Smooth muscle cell (in vitro differentiated cells): ENCODE results near the gene LRRC14B. TPM values are rescaled to one million over a fixed set of nuclear protein-coding genes. Genes with fewer than 3 reads are reported as not detected.
A peak's percentile ranks its signal among the peaks of the same experiment; 100 is the strongest.

ENCODE experiments used
- DNase-seq: peaks from one replicate; lab custom pipeline; 2025; ENCODE audit not compliant: unreplicated experiment; lab: John Stamatoyannopoulos, UW
- H2AFZ ChIP-seq: fragments of 200-600 bp; sonication (generic); 2 replicates; pipeline ENCODE4 v1.6.0; 2016; ENCODE audit warnings: antibody characterized with exemption, low read depth, mild to moderate bottlenecking
- H3F3A ChIP-seq: fragments of 200-600 bp; sonication (generic); 2 replicates; pipeline ENCODE4 v1.6.0; 2017; ENCODE audit warnings: antibody characterized with exemption, low read depth
- H3K27ac ChIP-seq: fragments of 200-600 bp; sonication (generic); 2 replicates; pipeline ENCODE4 v1.5.1; 2016; ENCODE audit warnings: low read depth, mild to moderate bottlenecking
- H3K27me3 ChIP-seq: fragments of 200-600 bp; sonication (generic); 2 replicates; pipeline ENCODE4 v1.6.1; 2016; ENCODE audit warnings: low read depth, mild to moderate bottlenecking
- H3K36me3 ChIP-seq: fragments of 200-600 bp; sonication (generic); 2 replicates; pipeline ENCODE4 v1.5.1; 2016; ENCODE audit warnings: low read depth
- H3K4me1 ChIP-seq: fragments of 200-600 bp; sonication (generic); 2 replicates; pipeline ENCODE4 v1.5.1; 2016; ENCODE audit warnings: low read depth
- H3K4me2 ChIP-seq: fragments of 200-600 bp; sonication (generic); 2 replicates; pipeline ENCODE4 v1.6.0; 2016; ENCODE audit warnings: mild to moderate bottlenecking
- H3K4me3 ChIP-seq: fragments of 200-600 bp; sonication (generic); 2 replicates; pipeline ENCODE4 v1.5.1; 2016; ENCODE audit warnings: mild to moderate bottlenecking
- H3K79me2 ChIP-seq: fragments of 200-600 bp; sonication (generic); 2 replicates; pipeline ENCODE4 v1.6.0; 2016; ENCODE audit warnings: low read depth, mild to moderate bottlenecking
- H3K9ac ChIP-seq: fragments of 200-600 bp; sonication (generic); 2 replicates; pipeline ENCODE4 v1.6.0; 2016; ENCODE audit warnings: low read depth
- H3K9me3 ChIP-seq: fragments of 200-600 bp; sonication (generic); replicated peaks from 2 replicates; pipeline ENCODE4 v1.5.1; 2016; ENCODE audit warnings: low read depth
- H4K20me1 ChIP-seq: fragments of 200-600 bp; sonication (generic); 2 replicates; pipeline ENCODE4 v1.6.0; 2016; ENCODE audit warnings: low read depth
- CTCF ChIP-seq: fragments of 200-600 bp; sonication (generic); IDR thresholded peaks from 2 replicates; pipeline ENCODE4 v1.5.1; 2017; ENCODE audit warnings: borderline replicate concordance, mild to moderate bottlenecking, antibody characterized with exemption; ENCODE audit not compliant: insufficient read depth, poor library complexity, severe bottlenecking
- WGBS: methylation state at CpG from one replicate; pipeline ENCODE4 v1.1.7; 2016; ENCODE audit warnings: low lambda C conversion rate; 5-methylcytosine and 5-hydroxymethylcytosine counted together
- polyA plus RNA-seq: library from polyadenylated mRNA; unstranded; fragments of >200 nt; fragmentation: Nextera tagmentation; extraction: Ambion mirVana; gene quantifications from 2 replicates; pipeline ENCODE4 v1.2.1, GENCODE V29; 2016
- total RNA-seq: library from RNA; depleted of rRNA; stranded (reverse); fragments of >200 nt; gene quantifications from 2 replicates; pipeline ENCODE4 v1.2.3, GENCODE V29; 2014

Gene LRRC14B
- total and polyA plus RNA-seq, 2 experiments from 2014 or later, result not detected

- no peak overlapping the region for H3K27ac ChIP-seq
- H3K9me3 ChIP-seq, result no peaks in the 10 kb centered on the region
- H3K4me1 ChIP-seq, result peaks cover 3% of the 10 kb centered on the region
- DNase-seq, result peak; percentile 56
- H3K4me3 ChIP-seq, result no peak overlapping the region
- WGBS, result 44% methylated on average over 37 of the region's 37 CpGs
- H3F3A ChIP-seq, result no peaks in the 10 kb centered on the region
- no peaks in the 10 kb centered on the region for H4K20me1 ChIP-seq
- H2AFZ ChIP-seq, result no peak overlapping the region
- no peaks in the 10 kb centered on the region for H3K79me2 ChIP-seq
- no peaks in the 10 kb centered on the region for H3K27me3 ChIP-seq
- TF ChIP-seq CTCF, result peak; percentile 85
- peak overlapping the region; percentile 65 for H3K4me2 ChIP-seq
- H3K36me3 ChIP-seq, result no peaks in the 10 kb centered on the region
- no peak overlapping the region for H3K9ac ChIP-seq
Measured at GRCh38 chr5:188488-189481, 2.5 kb upstream of the LRRC14B start.

- H3K27me3 ChIP-seq, result no peaks in the 10 kb centered on the region
- H3F3A ChIP-seq, result no peaks in the 10 kb centered on the region
- H3K27ac ChIP-seq, result no peak overlapping the region
- 90% methylated on average over 10 of the region's 10 CpGs for WGBS
- no peaks in the 10 kb centered on the region for H3K9me3 ChIP-seq
- no peak overlapping the region for H3K9ac ChIP-seq
- no peak overlapping the region for H3K4me2 ChIP-seq
- peaks cover 3% of the 10 kb centered on the region for H3K4me1 ChIP-seq
- H3K4me3 ChIP-seq, result no peak overlapping the region
- no peak for TF ChIP-seq CTCF
- no peak overlapping the region for H2AFZ ChIP-seq
- no peak for DNase-seq
- no peaks in the 10 kb centered on the region for H3K79me2 ChIP-seq
- H4K20me1 ChIP-seq, result no peaks in the 10 kb centered on the region
- H3K36me3 ChIP-seq, result no peaks in the 10 kb centered on the region
Measured at GRCh38 chr5:189486-189885, 1.8 kb upstream of the LRRC14B start.

GRCh38 chr5:189976-190365 lies 1.3 kb upstream of the LRRC14B start:
- no peak overlapping the region for H3K4me3 ChIP-seq
- no peak for DNase-seq
- H3K79me2 ChIP-seq, result no peaks in the 10 kb centered on the region
- H3F3A ChIP-seq, result no peaks in the 10 kb centered on the region
- H2AFZ ChIP-seq, result no peak overlapping the region
- H3K36me3 ChIP-seq, result no peaks in the 10 kb centered on the region
- H3K9me3 ChIP-seq, result no peaks in the 10 kb centered on the region
- WGBS, result 82% methylated on average over 11 of the region's 11 CpGs
- H4K20me1 ChIP-seq, result no peaks in the 10 kb centered on the region
- H3K27ac ChIP-seq, result no peak overlapping the region
- H3K27me3 ChIP-seq, result no peaks in the 10 kb centered on the region
- no peak for TF ChIP-seq CTCF
- H3K9ac ChIP-seq, result no peak overlapping the region
- peaks cover 3% of the 10 kb centered on the region for H3K4me1 ChIP-seq
- H3K4me2 ChIP-seq, result no peak overlapping the region
